ENCODE measurements around the gene EFCC1.

GRCh38 chr3:129037093-129037419, 36.0 kb downstream of the EFCC1 start:
- no peak for TF ChIP-seq CTCF (conservative IDR thresholded peaks at IDR 0.05 in 1 of 2, IDR thresholded peaks at IDR 0.05 in 1 of 2; ENCODE audit: extremely low read depth in 1 of 2, insufficient read depth in 1 of 2, low read depth in 1 of 2, low read length in 2 of 2)
- no peak for TF ChIP-seq EZH2 (IDR thresholded peaks at IDR 0.05; ENCODE audit: borderline replicate concordance, low read length)

Measured in mammary epithelial cell (primary cell).